ENCODE data around the gene CTNNA3. TPM values are rescaled to one million over a fixed set of nuclear protein-coding genes. Genes with fewer than 3 reads are reported as not detected.

CTNNA3 gene
- total RNA-seq, 1 donor from 2014 or later: not detected

DNA sequence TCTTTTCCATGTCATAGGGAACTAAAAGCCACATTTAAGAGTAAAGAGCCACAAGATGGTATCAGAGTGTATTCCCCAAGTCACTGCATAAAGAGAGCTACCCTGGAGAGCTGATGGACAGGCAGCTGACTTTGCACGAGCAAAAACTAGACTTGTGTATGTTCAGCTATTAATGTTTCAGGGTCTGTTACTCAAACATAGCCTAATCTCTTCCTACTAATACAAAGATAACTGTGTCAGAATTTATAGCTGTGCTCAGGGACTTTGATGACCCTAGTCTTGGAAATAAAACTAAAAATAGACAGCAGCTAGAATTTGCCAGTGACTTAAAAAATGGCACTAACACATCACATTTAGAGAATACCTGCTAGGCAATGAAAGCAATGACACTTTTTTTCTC, 815.7 kb downstream of the CTNNA3 start:
- no peaks in the 10 kb centered on the region for H3K27me3 ChIP-seq (ENCODE audit: control insufficient read depth, insufficient read depth, low read length)
- no peaks in the 10 kb centered on the region for H3K36me3 ChIP-seq (ENCODE audit: control insufficient read depth, insufficient read depth, low read length)
- no peak overlapping the region for H3K4me3 ChIP-seq (ENCODE audit: low read depth, low read length)
- FAIRE-seq (no peak), DNase-seq (ENCODE audit: low read depth) (no peak)
- TF ChIP-seq, protein P1, sequence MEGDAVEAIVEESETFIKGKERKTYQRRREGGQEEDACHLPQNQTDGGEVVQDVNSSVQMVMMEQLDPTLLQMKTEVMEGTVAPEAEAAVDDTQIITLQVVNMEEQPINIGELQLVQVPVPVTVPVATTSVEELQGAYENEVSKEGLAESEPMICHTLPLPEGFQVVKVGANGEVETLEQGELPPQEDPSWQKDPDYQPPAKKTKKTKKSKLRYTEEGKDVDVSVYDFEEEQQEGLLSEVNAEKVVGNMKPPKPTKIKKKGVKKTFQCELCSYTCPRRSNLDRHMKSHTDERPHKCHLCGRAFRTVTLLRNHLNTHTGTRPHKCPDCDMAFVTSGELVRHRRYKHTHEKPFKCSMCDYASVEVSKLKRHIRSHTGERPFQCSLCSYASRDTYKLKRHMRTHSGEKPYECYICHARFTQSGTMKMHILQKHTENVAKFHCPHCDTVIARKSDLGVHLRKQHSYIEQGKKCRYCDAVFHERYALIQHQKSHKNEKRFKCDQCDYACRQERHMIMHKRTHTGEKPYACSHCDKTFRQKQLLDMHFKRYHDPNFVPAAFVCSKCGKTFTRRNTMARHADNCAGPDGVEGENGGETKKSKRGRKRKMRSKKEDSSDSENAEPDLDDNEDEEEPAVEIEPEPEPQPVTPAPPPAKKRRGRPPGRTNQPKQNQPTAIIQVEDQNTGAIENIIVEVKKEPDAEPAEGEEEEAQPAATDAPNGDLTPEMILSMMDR (IDR thresholded peaks at IDR 0.05; ENCODE audit: insufficient read depth, low read length, severe bottlenecking): no peak

DNA sequence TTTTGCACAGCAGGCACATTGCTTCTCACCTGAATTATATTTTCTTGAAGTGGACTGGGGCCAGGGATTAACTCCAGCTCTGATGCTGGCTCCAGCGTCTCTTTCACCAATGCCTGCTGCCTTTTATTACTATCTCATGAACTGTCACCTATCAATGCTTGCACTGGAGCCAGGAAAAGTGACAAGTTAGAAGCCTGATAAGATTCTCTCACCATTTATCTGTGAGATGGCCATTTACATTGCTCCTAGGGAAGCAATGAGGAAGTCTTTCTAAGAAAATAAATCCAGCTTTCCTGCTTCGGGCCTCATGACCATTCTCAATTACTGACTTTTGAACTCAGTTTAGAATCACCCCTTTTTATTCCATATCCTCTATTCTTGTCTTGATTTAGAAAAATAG, 818.6 kb downstream of the CTNNA3 start:
- H3K36me3 ChIP-seq (ENCODE audit: control insufficient read depth, insufficient read depth, low read length): no peaks in the 10 kb centered on the region
- no peak for DNase-seq (ENCODE audit: low read depth)
- TF ChIP-seq, protein P1 (IDR thresholded peaks at IDR 0.05; ENCODE audit: insufficient read depth, low read length, severe bottlenecking): no peak
- H3K27me3 ChIP-seq (ENCODE audit: control insufficient read depth, insufficient read depth, low read length): no peaks in the 10 kb centered on the region
- FAIRE-seq: no peak
- H3K4me3 ChIP-seq (ENCODE audit: low read depth, low read length): no peak overlapping the region

DNA sequence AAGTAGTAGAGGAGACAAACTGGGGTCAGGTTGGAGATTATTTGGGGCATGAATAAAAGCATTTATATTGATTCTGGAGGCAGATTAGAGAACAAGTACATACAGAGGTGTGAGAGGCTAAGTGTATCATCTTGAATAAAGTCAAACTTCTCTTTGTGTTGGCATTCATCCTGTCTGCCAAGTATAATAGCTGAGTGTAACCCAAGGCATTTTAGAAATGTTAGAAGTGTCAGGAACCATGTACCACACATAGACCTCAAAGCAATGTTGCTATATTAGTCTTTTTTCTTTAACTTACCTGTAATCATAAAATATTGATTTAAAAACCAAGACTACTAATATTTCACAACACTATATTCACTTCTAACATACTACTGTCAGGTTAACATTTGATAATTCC, 826.4 kb downstream of the CTNNA3 start:
- Histone ChIP-seq H3K4me3 (ENCODE audit: low read depth, low read length) (no peak overlapping the region), H3K36me3 (ENCODE audit: control insufficient read depth, insufficient read depth, low read length) (no peaks in the 10 kb centered on the region), H3K27me3 (ENCODE audit: control insufficient read depth, insufficient read depth, low read length) (no peaks in the 10 kb centered on the region)
- no peak for FAIRE-seq
- TF ChIP-seq, protein P1 (IDR thresholded peaks at IDR 0.05; ENCODE audit: insufficient read depth, low read length, severe bottlenecking): no peak
- no peak for DNase-seq (ENCODE audit: low read depth)

DNA sequence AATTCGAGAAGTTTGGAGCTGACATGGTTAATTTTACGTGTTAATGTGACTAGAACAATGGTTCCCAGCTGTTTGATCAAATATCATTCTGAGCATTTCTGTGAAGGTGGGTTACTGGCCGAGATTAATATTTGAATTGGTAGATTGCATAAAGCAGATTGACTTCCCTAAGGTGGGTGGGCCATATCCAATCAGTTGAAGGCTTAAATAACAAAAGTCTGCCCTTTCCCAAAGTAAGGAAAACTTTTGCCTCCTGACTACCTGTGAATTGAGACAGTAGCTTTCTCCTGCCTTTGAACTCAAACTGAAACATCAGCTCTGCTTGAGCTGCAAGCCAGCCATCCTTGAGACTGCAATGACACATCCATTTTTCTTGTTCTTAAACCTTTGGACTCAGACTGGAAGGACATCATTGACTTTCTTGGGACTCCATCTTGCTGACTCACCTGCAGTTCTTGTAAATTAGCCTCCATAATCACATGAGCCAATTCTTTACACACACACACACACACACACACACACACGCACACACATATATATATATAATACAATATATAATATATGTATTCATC, 833.2 kb downstream of the CTNNA3 start:
- FAIRE-seq (no peak), DNase-seq (ENCODE audit: low read depth) (no peak)

DNA sequence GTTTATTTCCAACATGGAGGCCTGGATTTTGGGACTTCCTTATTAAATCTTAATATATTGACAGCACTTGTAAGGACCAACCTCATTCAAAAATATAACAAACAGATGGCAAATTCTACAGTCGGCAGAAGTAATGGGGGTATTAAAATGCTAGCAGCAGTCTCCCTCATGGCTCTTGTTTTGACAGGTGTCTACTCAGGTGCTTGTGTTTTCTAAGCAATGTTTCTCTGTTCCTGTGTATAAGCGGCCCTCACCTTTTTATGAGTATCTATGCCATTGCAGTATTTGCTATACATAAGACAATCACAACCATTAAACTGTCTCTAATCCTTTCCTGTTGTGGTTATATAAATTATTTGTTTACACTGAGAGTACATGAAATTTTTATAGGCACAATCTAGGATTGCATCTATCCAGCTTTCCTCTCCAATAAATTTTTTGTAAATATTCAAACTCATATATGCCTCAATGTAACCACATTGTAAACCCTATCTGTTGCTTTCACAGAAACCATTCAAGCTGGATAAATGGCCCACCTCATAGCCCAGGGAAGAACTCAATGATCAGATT, 835.5 kb downstream of the CTNNA3 start:
- DNase-seq (ENCODE audit: low read depth): no peak
- TF ChIP-seq, protein P1 (IDR thresholded peaks at IDR 0.05; ENCODE audit: insufficient read depth, low read length, severe bottlenecking): no peak
- Histone ChIP-seq H3K36me3 (ENCODE audit: control insufficient read depth, insufficient read depth, low read length) (no peaks in the 10 kb centered on the region), H3K4me3 (ENCODE audit: low read depth, low read length) (no peak overlapping the region), H3K27me3 (ENCODE audit: control insufficient read depth, insufficient read depth, low read length) (no peaks in the 10 kb centered on the region)
- FAIRE-seq: no peak

More for the DNA sequence above, 833.2 kb downstream of the CTNNA3 start:
- H3K27me3 ChIP-seq (ENCODE audit: control insufficient read depth, insufficient read depth, low read length): no peaks in the 10 kb centered on the region
- TF ChIP-seq, protein P1 (IDR thresholded peaks at IDR 0.05; ENCODE audit: insufficient read depth, low read length, severe bottlenecking): no peak
- H3K36me3 ChIP-seq (ENCODE audit: control insufficient read depth, insufficient read depth, low read length): no peaks in the 10 kb centered on the region
- H3K4me3 ChIP-seq (ENCODE audit: low read depth, low read length): no peak overlapping the region

DNA sequence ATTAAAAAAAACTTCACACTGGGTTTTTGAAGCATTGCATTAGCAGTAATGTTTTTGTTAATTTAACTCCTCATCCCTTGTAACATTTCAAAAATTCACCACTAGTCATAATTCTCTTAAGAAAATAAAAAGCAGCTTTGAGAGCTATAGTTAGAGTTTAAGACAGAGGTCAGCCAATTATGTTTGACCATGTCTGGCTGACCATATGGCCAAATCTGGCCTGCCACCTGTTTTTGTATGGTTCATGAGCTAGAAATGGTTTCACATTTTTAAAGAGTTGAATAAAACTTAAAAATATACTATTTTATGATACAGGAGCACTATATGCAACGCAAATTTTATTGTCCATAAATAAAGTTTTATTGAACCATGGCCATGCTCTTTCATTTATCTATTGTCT, 843.2 kb downstream of the CTNNA3 start:
- no peak for FAIRE-seq
- H3K4me3 ChIP-seq (ENCODE audit: low read depth, low read length): no peak overlapping the region
- TF ChIP-seq, protein P1 (IDR thresholded peaks at IDR 0.05; ENCODE audit: insufficient read depth, low read length, severe bottlenecking): no peak
- DNase-seq (ENCODE audit: low read depth): no peak
- no peaks in the 10 kb centered on the region for H3K36me3 ChIP-seq (ENCODE audit: control insufficient read depth, insufficient read depth, low read length)
- no peaks in the 10 kb centered on the region for H3K27me3 ChIP-seq (ENCODE audit: control insufficient read depth, insufficient read depth, low read length)
